Endothelial cell of umbilical vein (primary cell): ENCODE results near the gene SLC35G6.

Source experiments
- CTCF ChIP-seq, 2 donors: IDR thresholded peaks; 1 replicate in 1 of 2; 2 replicates in 1 of 2; pipeline ENCODE4 v1.5.1; 2011; ENCODE audit warnings: low read length in 2 of 2, mild to moderate bottlenecking in 2 of 2, moderate library complexity in 2 of 2, control low read depth in 1 of 2, inconsistent platforms in 1 of 2, low read depth in 1 of 2; ENCODE audit not compliant: insufficient read depth in 1 of 2; ENCODE audit errors: extremely low read depth in 1 of 2
- EZH2 ChIP-seq: IDR thresholded peaks from 2 replicates; pipeline ENCODE4 v1.6.1; 2012; ENCODE audit warnings: borderline replicate concordance, low read depth, mild to moderate bottlenecking, moderate library complexity, low read length, inconsistent platforms; ENCODE audit not compliant: severe bottlenecking
- POLR2A ChIP-seq: IDR thresholded peaks from 2 replicates; pipeline ENCODE4 v1.6.1; 2012; ENCODE audit warnings: low read depth, mild to moderate bottlenecking, control low read depth, low read length

GRCh38 chr17:7442142-7442541 lies 39.1 kb upstream of the SLC35G6 start:
- TF ChIP-seq POLR2A (no peak), CTCF (IDR thresholded peaks at IDR 0.05; ENCODE audit: extremely low read depth in 1 of 2, insufficient read depth in 1 of 2, low read depth in 1 of 2, low read length in 2 of 2) (no peak), EZH2 (no peak)
